ENCODE results near the gene SCFD1.
"Not testable (repeated sequence)": the region's sequence is repeated elsewhere in the genome, so short reads cannot be mapped to it uniquely, and the experiment has no call there.

The SCFD1 gene

GRCh38 chr14:30680036-30680435, 57.9 kb downstream of the SCFD1 start:
- no peak for TF ChIP-seq ZFX (IDR thresholded peaks at IDR 0.05; ENCODE audit: borderline replicate concordance)
- no peak for TF ChIP-seq CTCF (IDR thresholded peaks at IDR 0.05)

GRCh38 chr14:30680776-30681175, 58.7 kb downstream of the SCFD1 start:
- not testable (repeated sequence) for H3K27ac ChIP-seq

More at GRCh38 chr14:30680036-30680435, 57.9 kb downstream of the SCFD1 start:
- no peak overlapping the region for H3K27ac ChIP-seq

- TF ChIP-seq CTCF (IDR thresholded peaks at IDR 0.05): peak; percentile 69
- TF ChIP-seq ZFX (IDR thresholded peaks at IDR 0.05; ENCODE audit: borderline replicate concordance): no peak
- H3K27ac ChIP-seq: no peak overlapping the region
Measured at GRCh38 chr14:30681752-30682355, 59.7 kb downstream of the SCFD1 start.

- peak; percentile 65 for TF ChIP-seq CTCF (IDR thresholded peaks at IDR 0.05)
- peak overlapping the region; percentile 75 for H3K27ac ChIP-seq
Measured at GRCh38 chr14:30690487-30691355, 68.6 kb downstream of the SCFD1 start.

- TF ChIP-seq CTCF (IDR thresholded peaks at IDR 0.05): no peak
- H3K27ac ChIP-seq: no peak overlapping the region
Measured at GRCh38 chr14:30691751-30692398, 69.8 kb downstream of the SCFD1 start.

GRCh38 chr14:30692669-30693068, 70.5 kb downstream of the SCFD1 start:
- TF ChIP-seq ZFX (IDR thresholded peaks at IDR 0.05; ENCODE audit: borderline replicate concordance): no peak
- no peak for TF ChIP-seq CTCF (IDR thresholded peaks at IDR 0.05)
- no peak overlapping the region for H3K27ac ChIP-seq

GRCh38 chr14:30698463-30698862, 76.3 kb downstream of the SCFD1 start:
- no peak overlapping the region for H3K27ac ChIP-seq
- no peak for TF ChIP-seq ZFX (IDR thresholded peaks at IDR 0.05; ENCODE audit: borderline replicate concordance)
- TF ChIP-seq CTCF (IDR thresholded peaks at IDR 0.05): no peak

Measured in 22Rv1 (cell line).